Stimulated activated CD4-positive, alpha-beta T cell treated with anti-CD3 and anti-CD28 coated beads, Interleukin-1b, Interleukin-23, amount 100 ng/mL, for 1 hour (primary cell): ENCODE measurements around the gene FILIP1.

Experiments
- DNase-seq, 2 donors: peaks; one replicate each; pipeline ENCODE4 v3.0.0-alpha.2; 2020; ENCODE audit warnings: low read depth in 2 of 2

The FILIP1 gene

GRCh38 chr6:75268121-75268987 lies 225.2 kb downstream of the FILIP1 start:
- no peak for DNase-seq

- no peak for DNase-seq
Measured at GRCh38 chr6:75267461-75267860, 226.1 kb downstream of the FILIP1 start.

- DNase-seq, result no peak
Measured at GRCh38 chr6:75266716-75267291, 226.8 kb downstream of the FILIP1 start.

GRCh38 chr6:75263401-75263750 lies 230.2 kb downstream of the FILIP1 start:
- no peak for DNase-seq

GRCh38 chr6:75262716-75263400 lies 230.7 kb downstream of the FILIP1 start:
- DNase-seq, result no peak

- no peak for DNase-seq
Measured at GRCh38 chr6:75261299-75261698, 232.3 kb downstream of the FILIP1 start.

- DNase-seq, result no peak
Measured at GRCh38 chr6:75257343-75258087, 236.1 kb downstream of the FILIP1 start.

GRCh38 chr6:75250552-75250951 lies 243.0 kb downstream of the FILIP1 start:
- no peak for DNase-seq

GRCh38 chr6:75249837-75250236 lies 243.8 kb downstream of the FILIP1 start:
- no peak for DNase-seq

- DNase-seq, result no peak
Measured at GRCh38 chr6:75246386-75246785, 247.2 kb downstream of the FILIP1 start.

GRCh38 chr6:75244063-75244584 lies 249.5 kb downstream of the FILIP1 start:
- no peak for DNase-seq

GRCh38 chr6:75243333-75244062 lies 250.1 kb downstream of the FILIP1 start, which contains the start of gene COX7A2:
COX7A2 (minus strand) TSS chr6:75243801; CDS start chr6:75243734, 67 bp downstream.
- DNase-seq, result peak; percentile 48 to 55
